Smooth muscle cell of trachea (primary cell): ENCODE measurements around the gene SKP2. TPM values are rescaled to one million over a fixed set of nuclear protein-coding genes. Genes with fewer than 3 reads are reported as not detected.

Experiments
- total RNA-seq: library from RNA; depleted of rRNA; stranded (reverse); fragments of >200 nt; gene quantifications from 2 replicates; pipeline ENCODE4 v1.2.1, GENCODE V29; 2014

SKP2 gene
- total RNA-seq: 28.6 and 34.0 TPM in 2 replicates

GRCh38 chr5:36151434-36152323 is at the start of gene SKP2, which contains the start of gene LMBRD2:
Gene SKP2, plus strand, starts transcription at chr5:36152111. Its CDS starts 152 bp downstream, at chr5:36152263.
Gene LMBRD2, minus strand, starts transcription at chr5:36151887. Its CDS starts 8,538 bp downstream, at chr5:36143349.

Other genes with a start within 250 kb of the SKP2 start
- not detected in 2 replicates for gene CAPSL, start 213.5 kb upstream of the SKP2 start, total RNA-seq
- gene UGT3A1, start 160.7 kb upstream of the SKP2 start, total RNA-seq: not detected in 2 replicates
- not detected in 2 replicates for gene UGT3A2, start 85.2 kb upstream of the SKP2 start, total RNA-seq
- 10.1 and 12.2 TPM in 2 replicates for gene LMBRD2, start 224 bp upstream of the SKP2 start, total RNA-seq
- gene NADK2, start 89.8 kb downstream of the SKP2 start, total RNA-seq: 25.6 and 26.1 TPM in 2 replicates
- not detected in 2 replicates for gene RANBP3L, start 149.8 kb downstream of the SKP2 start, total RNA-seq